SK-N-SH (cell line): ENCODE measurements around the gene MAPKAP1. TPM values are rescaled to one million over a fixed set of nuclear protein-coding genes. Genes with fewer than 3 reads are reported as not detected.
A peak's percentile ranks its signal among the peaks of the same experiment; 100 is the strongest.

ENCODE experiments used
- CTCF ChIA-PET: fragments of 300-600, 350-600 bp; formaldehyde crosslinking; extraction: SDS; loops from one replicate; lab custom pipeline; 2021; lab: Yijun Ruan, JAX
- POLR2A ChIA-PET: fragments of 350-600 bp; sonication (Branson Sonifier 250); formaldehyde crosslinking; extraction: SDS; loops from one replicate; lab custom pipeline; 2020; ENCODE audit warnings: antibody characterized with exemption, inconsistent platforms; lab: Yijun Ruan, JAX
- DNase-seq: peaks from one replicate; pipeline ENCODE4 v3.0.0; 2012
- H2AFZ ChIP-seq: fragments of 200-600 bp; sonication (generic); 2 replicates; pipeline ENCODE4 v1.8.1; 2016; ENCODE audit warnings: antibody characterized with exemption, mild to moderate bottlenecking, low read depth
- H3F3A ChIP-seq: fragments of 200-600 bp; sonication (generic); replicated peaks from 2 replicates; pipeline ENCODE3; 2016; ENCODE audit warnings: antibody characterized with exemption, mild to moderate bottlenecking; ENCODE audit not compliant: insufficient read depth
- H3K27ac ChIP-seq, 2 experiments: fragments of 200-500 bp in 1 of 2; fragments of 200-600 bp in 1 of 2; sonication (Bioruptor generic) in 1 of 2; sonication (generic), shearing (Covaris generic) in 1 of 2; 2 replicates each; pipeline versions ENCODE4 v1.5.1 to v1.6.1; 2014 to 2016; ENCODE audit warnings: low read depth in 2 of 2, inconsistent platforms in 1 of 2, low read length in 1 of 2, mild to moderate bottlenecking in 1 of 2, mixed read lengths in 1 of 2
- H3K27me3 ChIP-seq: fragments of 200-600 bp; sonication (generic), shearing (Covaris generic); 2 replicates; pipeline ENCODE4 v1.6.1; 2016; ENCODE audit warnings: mixed run types; ENCODE audit not compliant: insufficient read depth
- H3K36me3 ChIP-seq, 2 experiments: fragments of 200-500 bp in 1 of 2; fragments of 200-600 bp in 1 of 2; sonication (Bioruptor generic) in 1 of 2; sonication (generic) in 1 of 2; replicated peaks in 1 of 2; 2 replicates each; pipeline versions ENCODE3 to v1.5.1; 2014 to 2016; ENCODE audit warnings: low read length in 1 of 2, mild to moderate bottlenecking in 1 of 2; ENCODE audit not compliant: insufficient read depth in 2 of 2, control insufficient read depth in 1 of 2
- H3K4me1 ChIP-seq, 2 experiments: fragments of 200-500 bp in 1 of 2; fragments of 200-600 bp in 1 of 2; sonication (Bioruptor generic) in 1 of 2; sonication (generic), shearing (Covaris generic) in 1 of 2; 2 replicates each; pipeline versions ENCODE4 v1.5.1 to v1.6.1; 2014 to 2016; ENCODE audit warnings: low read depth in 1 of 2, low read length in 1 of 2, mixed run types in 1 of 2; ENCODE audit not compliant: insufficient read depth in 2 of 2, control insufficient read depth in 1 of 2
- H3K4me2 ChIP-seq: fragments of 200-600 bp; sonication (generic), shearing (Covaris generic); 2 replicates; pipeline ENCODE4 v1.6.1; 2017; ENCODE audit warnings: mixed run types
- H3K4me3 ChIP-seq, 2 experiments: fragments of 200-500 bp in 1 of 2; fragments of 200-600 bp in 1 of 2; sonication (Bioruptor generic) in 1 of 2; sonication (generic), shearing (Covaris generic) in 1 of 2; 2 replicates each; pipeline versions ENCODE4 v1.5.1 to v1.8.1; 2014 to 2016; ENCODE audit warnings: low read depth in 2 of 2, inconsistent platforms in 1 of 2, low read length in 1 of 2, mild to moderate bottlenecking in 1 of 2, mixed read lengths in 1 of 2, moderate library complexity in 1 of 2
- H3K79me2 ChIP-seq: fragments of 200-600 bp; sonication (generic); 2 replicates; pipeline ENCODE4 v1.8.1; 2017; ENCODE audit warnings: mild to moderate bottlenecking; ENCODE audit not compliant: insufficient read depth
- H3K9ac ChIP-seq: fragments of 200-600 bp; sonication (generic); 2 replicates; pipeline ENCODE4 v1.6.1; 2017; ENCODE audit warnings: mixed run types
- H3K9me2 ChIP-seq: fragments of 200-600 bp; sonication (generic); 2 replicates; pipeline ENCODE4 v1.6.1; 2017; ENCODE audit warnings: mixed run types
- H3K9me3 ChIP-seq: fragments of 200-600 bp; sonication (generic); 2 replicates; pipeline ENCODE4 v1.6.1; 2017; ENCODE audit warnings: mixed run types, mild to moderate bottlenecking, moderate library complexity
- H4K20me1 ChIP-seq: fragments of 200-600 bp; sonication (generic); 2 replicates; pipeline ENCODE4 v1.6.1; 2017; ENCODE audit warnings: mild to moderate bottlenecking, mixed run types; ENCODE audit not compliant: insufficient read depth
- ELF1 ChIP-seq: IDR thresholded peaks from 2 replicates; pipeline ENCODE4 v1.4.0; 2012
- EP300 ChIP-seq, 2 experiments: IDR thresholded peaks; 2 replicates each; pipeline versions ENCODE4 v1.4.0 to v1.6.1; 2012; ENCODE audit warnings: borderline replicate concordance in 1 of 2, low read depth in 1 of 2, low read length in 1 of 2
- FOXM1 ChIP-seq: IDR thresholded peaks from 2 replicates; pipeline ENCODE4 v1.4.0; 2012; ENCODE audit warnings: low read depth, mild to moderate bottlenecking
- MAX ChIP-seq: IDR thresholded peaks from 2 replicates; pipeline ENCODE4 v1.4.0; 2012; ENCODE audit warnings: low read depth
- POLR2AphosphoS5 ChIP-seq: IDR thresholded peaks from 2 replicates; pipeline ENCODE4 v1.6.1; 2012; ENCODE audit warnings: low read depth, low read length
- RFX5 ChIP-seq: IDR thresholded peaks from 2 replicates; pipeline ENCODE4 v1.6.1; 2012; ENCODE audit warnings: mild to moderate bottlenecking, improper control_type of control experiment, low read length
- RXRA ChIP-seq: IDR thresholded peaks from 2 replicates; pipeline ENCODE4 v1.4.0; 2012; ENCODE audit warnings: low read depth, mild to moderate bottlenecking, borderline replicate concordance
- SIN3A ChIP-seq: IDR thresholded peaks from 2 replicates; pipeline ENCODE4 v1.6.1; 2012; ENCODE audit warnings: low read depth, mild to moderate bottlenecking, low read length, moderate library complexity, borderline replicate concordance
- SMC3 ChIP-seq: IDR thresholded peaks from 2 replicates; pipeline ENCODE4 v1.6.1; 2012; ENCODE audit warnings: low read depth, low read length, improper control_type of control experiment
- TAF1 ChIP-seq: IDR thresholded peaks from 2 replicates; pipeline ENCODE4 v1.6.1; 2012; ENCODE audit warnings: low read depth, mild to moderate bottlenecking, low read length, moderate library complexity, borderline replicate concordance
- USF1 ChIP-seq: IDR thresholded peaks from 2 replicates; pipeline ENCODE4 v1.4.0; 2012; ENCODE audit warnings: low read depth, borderline replicate concordance
- ZBTB33 ChIP-seq: IDR thresholded peaks from 2 replicates; pipeline ENCODE4 v1.4.0; 2012; ENCODE audit warnings: low read depth, borderline replicate concordance
- WGBS: methylation state at CpG from one replicate; pipeline ENCODE4 v1.1.6; 2017; ENCODE audit warnings: low lambda C conversion rate; 5-methylcytosine and 5-hydroxymethylcytosine counted together
- polyA plus RNA-seq, 3 experiments: library from polyadenylated mRNA; depleted of rRNA; stranded (reverse); fragments of >200 nt; gene quantifications; 2 replicates each; pipeline ENCODE4 v1.2.3, GENCODE V29; 2012

The MAPKAP1 gene
- polyA plus RNA-seq, 1 of the 3 experiments (the other 2 are of a cell fraction) = 117 TPM

GRCh38 chr9:125485471-125486151 lies 221.4 kb downstream of the MAPKAP1 start:
- peak overlapping the region in 1 of 2 experiments; percentile 68; a peak in 2 of 4 replicates for H3K27ac ChIP-seq

More at GRCh38 chr9:125485471-125486151, 221.4 kb downstream of the MAPKAP1 start:
- H2AFZ ChIP-seq = no peak overlapping the region
- peaks cover 4 to 27% of the 10 kb centered on the region in 2 experiments; a peak in 3 of 4 replicates for H3K4me1 ChIP-seq
- no peaks in the 10 kb centered on the region for H3K79me2 ChIP-seq
- CTCF ChIA-PET = no interaction called here
- POLR2A ChIA-PET = no interaction called here
- no peaks in the 10 kb centered on the region for H3K9me2 ChIP-seq
- no peak overlapping the region for H3K9ac ChIP-seq
- peaks cover 2 to 18% of the 10 kb centered on the region in 2 experiments for H3K36me3 ChIP-seq
- H3K27me3 ChIP-seq = no peaks in the 10 kb centered on the region
- WGBS = 94% methylated on average over 5 of the region's 5 CpGs
- no peak overlapping the region for H3K4me3 ChIP-seq
- TF ChIP-seq USF1 (no peak), TAF1 (no peak), RXRA (no peak), RFX5 (no peak), SMC3 (no peak), SIN3A (no peak), FOXM1 (no peak), POLR2AphosphoS5 (no peak), EP300 (IDR thresholded peaks at IDR 0.05; ENCODE audit: borderline replicate concordance in 1 of 2, low read depth in 1 of 2, low read length in 1 of 2) (no peak), ELF1 (no peak), MAX (no peak), ZBTB33 (no peak)
- H3F3A ChIP-seq = peaks cover 19% of the 10 kb centered on the region
- H3K4me2 ChIP-seq = no peak overlapping the region
- no peaks in the 10 kb centered on the region for H3K9me3 ChIP-seq
- DNase-seq = no peak
- no peaks in the 10 kb centered on the region; the same call in 1 of the 2 replicates for H4K20me1 ChIP-seq
